ENCODE data around the gene UBL7. TPM values are rescaled to one million over a fixed set of nuclear protein-coding genes. Genes with fewer than 3 reads are reported as not detected.

UBL7 gene
- total RNA-seq, 4 donors from 2014 or later = 47.9 to 60.0 (median 52.0) TPM

GRCh38 chr15:74412159-74412558 is 48.8 kb downstream of the UBL7 start:
- WGBS, 2 donors (ENCODE audit: low coverage in 1 of 2) = 40% methylated on average over 2 of the region's 6 CpGs; no CpG with 5 or more reads in 1 of the 2 donors
- peaks cover 6% of the 10 kb centered on the region for H3K27me3 ChIP-seq
- no peaks in the 10 kb centered on the region for H3K4me1 ChIP-seq
- H3K27ac ChIP-seq = no peak overlapping the region
- H3K36me3 ChIP-seq = peaks cover 0 to 20% of the 10 kb centered on the region in 2 donors
- no peaks in the 10 kb centered on the region for H3K9me3 ChIP-seq
- H3K4me3 ChIP-seq = no peak overlapping the region
- TF ChIP-seq EP300 (IDR thresholded peaks at IDR 0.05) (no peak), CTCF (IDR thresholded peaks at IDR 0.05) (no peak), POLR2AphosphoS5 (IDR thresholded peaks at IDR 0.05) (no peak), POLR2A (IDR thresholded peaks at IDR 0.05) (no peak)
- ATAC-seq = no peak

- Histone ChIP-seq H3K4me1 (no peaks in the 10 kb centered on the region), H3K36me3 (peaks cover 0 to 20% of the 10 kb centered on the region in 2 donors), H3K9me3 (no peaks in the 10 kb centered on the region), H3K4me3 (no peak overlapping the region), H3K27me3 (peaks cover 6% of the 10 kb centered on the region), H3K27ac (no peak overlapping the region)
- WGBS, 2 donors (ENCODE audit: low coverage in 1 of 2) = no CpG with 5 or more reads among the region's 12 CpGs
- no peak for ATAC-seq
- no peak for TF ChIP-seq POLR2A (IDR thresholded peaks at IDR 0.05)
- no peak for TF ChIP-seq POLR2AphosphoS5 (IDR thresholded peaks at IDR 0.05)
- no peak for TF ChIP-seq CTCF (IDR thresholded peaks at IDR 0.05)
- no peak for TF ChIP-seq EP300 (IDR thresholded peaks at IDR 0.05)
Observed at GRCh38 chr15:74411686-74412085, 49.3 kb downstream of the UBL7 start.

GRCh38 chr15:74410502-74410901 is 50.5 kb downstream of the UBL7 start:
- Histone ChIP-seq H3K4me1 (no peaks in the 10 kb centered on the region), H3K9me3 (no peaks in the 10 kb centered on the region), H3K36me3 (peaks cover 0 to 20% of the 10 kb centered on the region in 2 donors), H3K27me3 (peaks cover 6% of the 10 kb centered on the region), H3K4me3 (no peak overlapping the region), H3K27ac (no peak overlapping the region)
- TF ChIP-seq POLR2A (IDR thresholded peaks at IDR 0.05) = no peak
- no peak for TF ChIP-seq CTCF (IDR thresholded peaks at IDR 0.05)
- TF ChIP-seq EP300 (IDR thresholded peaks at IDR 0.05) = no peak
- TF ChIP-seq POLR2AphosphoS5 (IDR thresholded peaks at IDR 0.05) = no peak
- 60 to 70% methylated on average over 1 to 2 of the region's 18 CpGs for WGBS, 2 donors (ENCODE audit: low coverage in 1 of 2)
- ATAC-seq = no peak

GRCh38 chr15:74409225-74409624 is 51.7 kb downstream of the UBL7 start:
- WGBS, 2 donors (ENCODE audit: low coverage in 1 of 2) = 100% methylated on average over 1 of the region's 7 CpGs; no CpG with 5 or more reads in 1 of the 2 donors
- ATAC-seq = no peak
- Histone ChIP-seq H3K36me3 (peaks cover 0 to 16% of the 10 kb centered on the region in 2 donors), H3K4me1 (no peaks in the 10 kb centered on the region), H3K27me3 (peaks cover 9% of the 10 kb centered on the region), H3K9me3 (no peaks in the 10 kb centered on the region), H3K4me3 (no peak overlapping the region), H3K27ac (no peak overlapping the region)
- TF ChIP-seq EP300 (IDR thresholded peaks at IDR 0.05) (no peak), POLR2AphosphoS5 (IDR thresholded peaks at IDR 0.05) (no peak), CTCF (IDR thresholded peaks at IDR 0.05) (no peak), POLR2A (IDR thresholded peaks at IDR 0.05) (no peak)

GRCh38 chr15:74408815-74409214 is 52.1 kb downstream of the UBL7 start:
- no peak for TF ChIP-seq EP300 (IDR thresholded peaks at IDR 0.05)
- TF ChIP-seq POLR2AphosphoS5 (IDR thresholded peaks at IDR 0.05) = no peak
- TF ChIP-seq POLR2A (IDR thresholded peaks at IDR 0.05) = no peak
- TF ChIP-seq CTCF (IDR thresholded peaks at IDR 0.05) = no peak
- 80 to 100% methylated on average over 1 to 3 of the region's 7 CpGs for WGBS, 2 donors (ENCODE audit: low coverage in 1 of 2)
- Histone ChIP-seq H3K27me3 (peaks cover 11% of the 10 kb centered on the region), H3K27ac (no peak overlapping the region), H3K36me3 (peaks cover 0 to 16% of the 10 kb centered on the region in 2 donors), H3K4me3 (no peak overlapping the region), H3K9me3 (no peaks in the 10 kb centered on the region), H3K4me1 (peaks cover 0 to 2% (median 0%) of the 10 kb centered on the region in 3 donors)
- no peak for ATAC-seq

All from gastroesophageal sphincter (tissue), 4 donors.